Neural progenitor cell (in vitro differentiated cells): Measurements from ENCODE around the gene SLC9C2.

Experiments
- EZH2phosphoT487 ChIP-seq: fragments of 200-600 bp; sonication (generic); IDR thresholded peaks from 2 replicates; pipeline ENCODE4 v1.6.1; 2017; ENCODE audit warnings: antibody characterized with exemption
- TF ChIP-seq, protein P1 (sequence below): fragments of 200-600 bp; sonication (generic); IDR thresholded peaks from 2 replicates; pipeline ENCODE4 v1.5.1; 2017; ENCODE audit warnings: antibody characterized with exemption, mild to moderate bottlenecking

DNA sequence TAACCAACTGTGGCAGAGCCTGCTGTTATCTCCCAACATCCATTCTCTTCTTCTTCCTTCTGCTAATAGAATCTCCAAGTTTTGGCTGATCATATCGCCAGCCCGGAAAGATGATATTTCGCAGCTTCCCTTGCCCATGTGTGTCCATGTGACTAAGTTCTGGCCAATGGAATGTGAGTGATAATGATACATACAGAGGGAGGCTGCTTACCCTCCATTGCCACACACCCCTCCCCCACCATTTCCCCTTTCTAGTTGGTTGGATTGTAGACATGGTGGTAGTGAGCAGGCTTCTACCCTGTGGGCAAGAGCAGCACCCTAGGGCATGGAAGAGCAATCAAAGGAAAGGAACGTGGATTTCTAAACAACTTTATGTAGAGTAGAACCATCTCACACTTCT, 48.8 kb downstream of the SLC9C2 start:
- no peak for TF ChIP-seq EZH2phosphoT487
- TF ChIP-seq, protein P1, sequence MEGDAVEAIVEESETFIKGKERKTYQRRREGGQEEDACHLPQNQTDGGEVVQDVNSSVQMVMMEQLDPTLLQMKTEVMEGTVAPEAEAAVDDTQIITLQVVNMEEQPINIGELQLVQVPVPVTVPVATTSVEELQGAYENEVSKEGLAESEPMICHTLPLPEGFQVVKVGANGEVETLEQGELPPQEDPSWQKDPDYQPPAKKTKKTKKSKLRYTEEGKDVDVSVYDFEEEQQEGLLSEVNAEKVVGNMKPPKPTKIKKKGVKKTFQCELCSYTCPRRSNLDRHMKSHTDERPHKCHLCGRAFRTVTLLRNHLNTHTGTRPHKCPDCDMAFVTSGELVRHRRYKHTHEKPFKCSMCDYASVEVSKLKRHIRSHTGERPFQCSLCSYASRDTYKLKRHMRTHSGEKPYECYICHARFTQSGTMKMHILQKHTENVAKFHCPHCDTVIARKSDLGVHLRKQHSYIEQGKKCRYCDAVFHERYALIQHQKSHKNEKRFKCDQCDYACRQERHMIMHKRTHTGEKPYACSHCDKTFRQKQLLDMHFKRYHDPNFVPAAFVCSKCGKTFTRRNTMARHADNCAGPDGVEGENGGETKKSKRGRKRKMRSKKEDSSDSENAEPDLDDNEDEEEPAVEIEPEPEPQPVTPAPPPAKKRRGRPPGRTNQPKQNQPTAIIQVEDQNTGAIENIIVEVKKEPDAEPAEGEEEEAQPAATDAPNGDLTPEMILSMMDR: no peak
